Fibroblast of lung (primary cell): ENCODE measurements around the gene ARHGAP1. TPM values are rescaled to one million over a fixed set of nuclear protein-coding genes. Genes with fewer than 3 reads are reported as not detected.

Experiments
- DNase-seq, 2 donors: peaks; one replicate each; pipeline versions ENCODE4 v3.0.0 to v3.0.0-alpha.2; 2010; ENCODE audit warnings: low read depth in 2 of 2
- H2AFZ ChIP-seq: 2 replicates; pipeline ENCODE4 v1.5.1; 2012; ENCODE audit warnings: low read length, control low read depth, inconsistent platforms
- H3K27ac ChIP-seq: 2 replicates; pipeline ENCODE4 v1.5.1; 2011; ENCODE audit warnings: low read length, control low read depth; ENCODE audit not compliant: insufficient read depth
- H3K27me3 ChIP-seq: 2 replicates; pipeline ENCODE4 v1.5.1; 2011; ENCODE audit warnings: mild to moderate bottlenecking, low read length; ENCODE audit not compliant: control insufficient read depth, insufficient read depth
- H3K36me3 ChIP-seq: 2 replicates; pipeline ENCODE4 v1.5.1; 2011; ENCODE audit warnings: low read length; ENCODE audit not compliant: control insufficient read depth, insufficient read depth
- H3K4me1 ChIP-seq: 2 replicates; pipeline ENCODE4 v1.5.1; 2011; ENCODE audit warnings: low read length; ENCODE audit not compliant: control insufficient read depth, insufficient read depth; ENCODE audit errors: extremely low read depth
- H3K4me2 ChIP-seq: 2 replicates; pipeline ENCODE4 v1.5.1; 2011; ENCODE audit warnings: low read length, control low read depth; ENCODE audit not compliant: insufficient read depth; ENCODE audit errors: extremely low read depth
- H3K4me3 ChIP-seq, 4 experiments: fragments of 200-600 bp in 1 of 4; sonication (generic) in 1 of 4; replicated peaks in 1 of 4; 2 replicates each; pipeline ENCODE4 v1.5.1; 2011 to 2016; ENCODE audit warnings: low read length in 4 of 4, low read depth in 3 of 4, mild to moderate bottlenecking in 3 of 4, control low read depth in 2 of 4, inconsistent platforms in 1 of 4, mixed read lengths in 1 of 4; ENCODE audit not compliant: insufficient read depth in 1 of 4; ENCODE audit errors: control extremely low read depth in 1 of 4
- H3K79me2 ChIP-seq: 2 replicates; pipeline ENCODE4 v1.5.1; 2012; ENCODE audit warnings: mild to moderate bottlenecking, low read length, inconsistent platforms; ENCODE audit not compliant: control insufficient read depth, insufficient read depth
- H3K9ac ChIP-seq: 2 replicates; pipeline ENCODE4 v1.5.1; 2011; ENCODE audit warnings: mild to moderate bottlenecking, low read length, control low read depth; ENCODE audit not compliant: insufficient read depth
- H3K9me3 ChIP-seq: 2 replicates; pipeline ENCODE4 v1.5.1; 2012; ENCODE audit warnings: low read depth, low read length; ENCODE audit not compliant: control insufficient read depth, insufficient read depth
- H4K20me1 ChIP-seq: 2 replicates; pipeline ENCODE4 v1.5.1; 2011; ENCODE audit warnings: low read length; ENCODE audit not compliant: control insufficient read depth, insufficient read depth; ENCODE audit errors: extremely low read depth
- EZH2 ChIP-seq: IDR thresholded peaks from 2 replicates; pipeline ENCODE4 v1.5.1; 2012; ENCODE audit warnings: low read length, control low read depth, mild to moderate bottlenecking; ENCODE audit errors: missing control alignments
- polyA plus RNA-seq, 2 donors: library from polyadenylated mRNA; depleted of rRNA in 1 of 2; stranded (reverse) in 1 of 2; unstranded in 1 of 2; fragments of >200 nt; gene quantifications; 2 replicates each; pipeline ENCODE4 v1.2.1, GENCODE V29; 2011 to 2012; ENCODE audit warnings: missing spikeins in 1 of 2
- total RNA-seq: library from RNA; depleted of rRNA; stranded (reverse); fragments of >200 nt; gene quantifications from 2 replicates; pipeline ENCODE4 v1.2.1, GENCODE V29; 2014
- TF ChIP-seq, protein P1 (sequence below), 2 donors: IDR thresholded peaks in 1 of 2; conservative IDR thresholded peaks in 1 of 2; 1 replicate in 1 of 2; 2 replicates in 1 of 2; pipeline ENCODE4 v1.5.1; 2011 to 2012; ENCODE audit warnings: low read length in 2 of 2, control low read depth in 1 of 2, inconsistent platforms in 1 of 2, low read depth in 1 of 2, mild to moderate bottlenecking in 1 of 2

ARHGAP1 gene
- total and polyA plus RNA-seq, 2 donors (not counting 1 experiment from before 2014, with no cell fraction given): 34.4 to 38.0 TPM

DNA sequence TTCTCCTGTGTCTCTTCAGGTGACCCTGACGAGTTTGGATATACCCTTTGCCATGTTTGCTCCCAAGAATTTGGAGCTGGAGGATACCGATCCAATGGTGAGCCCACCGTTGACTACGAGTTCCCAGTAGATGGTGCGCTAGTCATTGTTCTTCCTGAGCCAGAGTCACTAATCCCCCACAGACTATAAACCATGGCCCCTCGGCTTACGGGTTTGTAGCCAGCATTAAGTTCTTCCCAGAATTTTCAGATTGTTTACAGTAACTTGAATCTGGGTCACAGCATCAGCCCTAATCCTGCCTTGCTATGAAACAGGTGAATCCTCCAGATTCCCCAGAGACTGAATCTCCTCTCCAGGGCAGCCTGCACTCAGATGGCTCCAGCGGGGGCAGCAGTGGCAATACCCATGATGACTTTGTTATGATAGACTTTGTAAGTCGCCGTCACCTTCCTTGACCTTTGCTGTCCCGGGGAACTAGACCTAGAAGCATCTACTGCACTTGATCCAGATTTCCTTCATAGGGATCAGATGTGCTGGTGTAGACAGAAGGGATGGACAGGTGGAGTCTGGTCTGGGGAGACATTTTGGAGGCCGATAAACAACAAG is 31.8 kb downstream of the ARHGAP1 start:
- Histone ChIP-seq H3K36me3 (peaks cover 15% of the 10 kb centered on the region), H3K4me3 (no peak overlapping the region), H3K27ac (no peak overlapping the region), H2AFZ (no peak overlapping the region), H3K4me2 (no peak overlapping the region), H3K79me2 (no peaks in the 10 kb centered on the region), H3K9ac (no peak overlapping the region), H3K9me3 (no peaks in the 10 kb centered on the region), H4K20me1 (no peaks in the 10 kb centered on the region), H3K4me1 (no peaks in the 10 kb centered on the region), H3K27me3 (no peaks in the 10 kb centered on the region)
- no peak for DNase-seq
- TF ChIP-seq EZH2: no peak
- TF ChIP-seq, protein P1, sequence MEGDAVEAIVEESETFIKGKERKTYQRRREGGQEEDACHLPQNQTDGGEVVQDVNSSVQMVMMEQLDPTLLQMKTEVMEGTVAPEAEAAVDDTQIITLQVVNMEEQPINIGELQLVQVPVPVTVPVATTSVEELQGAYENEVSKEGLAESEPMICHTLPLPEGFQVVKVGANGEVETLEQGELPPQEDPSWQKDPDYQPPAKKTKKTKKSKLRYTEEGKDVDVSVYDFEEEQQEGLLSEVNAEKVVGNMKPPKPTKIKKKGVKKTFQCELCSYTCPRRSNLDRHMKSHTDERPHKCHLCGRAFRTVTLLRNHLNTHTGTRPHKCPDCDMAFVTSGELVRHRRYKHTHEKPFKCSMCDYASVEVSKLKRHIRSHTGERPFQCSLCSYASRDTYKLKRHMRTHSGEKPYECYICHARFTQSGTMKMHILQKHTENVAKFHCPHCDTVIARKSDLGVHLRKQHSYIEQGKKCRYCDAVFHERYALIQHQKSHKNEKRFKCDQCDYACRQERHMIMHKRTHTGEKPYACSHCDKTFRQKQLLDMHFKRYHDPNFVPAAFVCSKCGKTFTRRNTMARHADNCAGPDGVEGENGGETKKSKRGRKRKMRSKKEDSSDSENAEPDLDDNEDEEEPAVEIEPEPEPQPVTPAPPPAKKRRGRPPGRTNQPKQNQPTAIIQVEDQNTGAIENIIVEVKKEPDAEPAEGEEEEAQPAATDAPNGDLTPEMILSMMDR (conservative IDR thresholded peaks at IDR 0.05 in 1 of 2, IDR thresholded peaks at IDR 0.05 in 1 of 2; ENCODE audit: low read depth in 1 of 2, low read length in 2 of 2): no peak

DNA sequence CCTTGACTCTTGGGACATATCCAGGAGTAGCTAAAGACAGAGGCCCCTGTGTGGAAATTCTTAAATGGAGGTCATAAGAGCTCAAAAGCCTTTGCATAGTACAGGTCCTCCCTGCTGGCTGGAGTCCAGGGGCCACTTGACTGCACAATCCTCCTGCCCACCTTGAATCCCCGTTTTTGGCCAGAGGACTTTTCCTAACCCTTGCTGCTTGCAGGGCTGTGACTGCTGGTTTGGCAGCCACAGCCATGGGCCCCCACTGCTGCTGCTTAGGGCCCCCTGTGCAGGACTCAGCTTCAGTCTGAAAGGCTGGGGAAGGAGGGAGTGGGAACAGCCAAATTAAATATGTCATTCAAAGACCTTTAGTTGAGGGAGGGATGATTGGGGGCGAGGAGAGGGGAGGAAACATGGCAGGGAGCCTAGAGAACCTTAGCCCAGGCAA is 33.4 kb downstream of the ARHGAP1 start:
- no peaks in the 10 kb centered on the region for H3K27me3 ChIP-seq
- no peak for TF ChIP-seq EZH2
- TF ChIP-seq, protein P1 (conservative IDR thresholded peaks at IDR 0.05 in 1 of 2, IDR thresholded peaks at IDR 0.05 in 1 of 2; ENCODE audit: low read depth in 1 of 2, low read length in 2 of 2): no peak
- H2AFZ ChIP-seq: no peak overlapping the region
- H3K9me3 ChIP-seq: no peaks in the 10 kb centered on the region
- H3K36me3 ChIP-seq: peaks cover 12% of the 10 kb centered on the region
- H3K4me3 ChIP-seq: no peak overlapping the region
- DNase-seq: no peak
- no peak overlapping the region for H3K9ac ChIP-seq
- no peaks in the 10 kb centered on the region for H4K20me1 ChIP-seq
- H3K4me1 ChIP-seq: no peaks in the 10 kb centered on the region
- H3K79me2 ChIP-seq: no peaks in the 10 kb centered on the region
- H3K27ac ChIP-seq: no peak overlapping the region
- no peak overlapping the region for H3K4me2 ChIP-seq

DNA sequence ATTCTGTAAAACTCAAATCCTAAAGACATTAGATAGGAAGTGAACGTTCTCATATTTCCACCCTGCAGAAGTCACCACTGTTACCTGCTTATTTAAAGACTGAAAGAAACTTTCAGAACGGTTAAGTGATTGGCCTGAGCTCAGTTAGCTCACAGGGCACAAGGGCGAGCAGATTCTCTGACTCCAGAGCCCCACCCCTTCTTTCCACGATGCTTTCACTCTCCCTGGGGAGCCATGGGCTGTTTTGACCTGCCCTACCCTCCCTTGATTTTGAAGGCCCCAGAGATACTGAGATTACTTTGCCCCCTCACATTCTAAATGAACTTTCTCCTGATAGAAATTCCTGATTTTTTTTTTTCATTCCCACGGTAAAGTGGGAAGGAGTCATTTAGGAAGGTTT is 33.9 kb downstream of the ARHGAP1 start:
- no peak for TF ChIP-seq EZH2
- TF ChIP-seq, protein P1 (conservative IDR thresholded peaks at IDR 0.05 in 1 of 2, IDR thresholded peaks at IDR 0.05 in 1 of 2; ENCODE audit: low read depth in 1 of 2, low read length in 2 of 2): no peak
- H4K20me1 ChIP-seq: no peaks in the 10 kb centered on the region
- no peaks in the 10 kb centered on the region for H3K9me3 ChIP-seq
- H3K27ac ChIP-seq: no peak overlapping the region
- H3K4me1 ChIP-seq: no peaks in the 10 kb centered on the region
- no peak overlapping the region for H3K9ac ChIP-seq
- no peak overlapping the region for H3K4me2 ChIP-seq
- peaks cover 12% of the 10 kb centered on the region for H3K36me3 ChIP-seq
- H2AFZ ChIP-seq: no peak overlapping the region
- no peaks in the 10 kb centered on the region for H3K27me3 ChIP-seq
- no peak for DNase-seq
- H3K4me3 ChIP-seq: no peak overlapping the region
- H3K79me2 ChIP-seq: no peaks in the 10 kb centered on the region
